ENCODE data around the gene MINDY1. TPM values are rescaled to one million over a fixed set of nuclear protein-coding genes. Genes with fewer than 3 reads are reported as not detected.

Gene MINDY1
- total and polyA plus RNA-seq, 9 of the 15 experiments (the other 6 are each of a cell fraction or from before 2014, with no cell fraction given), result 0.49 to 11.0 (median 6.0) TPM

GRCh38 chr1:151026460-151026859 lies 19.8 kb upstream of the MINDY1 start:
- peaks cover 56% of the 10 kb centered on the region for H3K36me3 ChIP-seq (ENCODE audit: control insufficient read depth, insufficient read depth, low read length)

More at GRCh38 chr1:151026460-151026859, 19.8 kb upstream of the MINDY1 start:
- Histone ChIP-seq H3K79me2 (ENCODE audit: control insufficient read depth, insufficient read depth, low read length) (no peaks in the 10 kb centered on the region), H3K27me3 (ENCODE audit: control insufficient read depth in 2 of 2, insufficient read depth in 2 of 2, low read length in 2 of 2) (no peaks in the 10 kb centered on the region), H3K9ac (ENCODE audit: insufficient read depth in 1 of 2, low read depth in 2 of 2, low read length in 2 of 2) (no peak overlapping the region), H3K27ac (ENCODE audit: extremely low read depth, low read depth, low read length) (no peak overlapping the region), H3K4me2 (ENCODE audit: insufficient read depth, low read length) (no peak overlapping the region), H3K9me3 (replicated peaks; ENCODE audit: control insufficient read depth, insufficient read depth, low read depth, low read length) (no peaks in the 10 kb centered on the region), H3K9me1 (ENCODE audit: control insufficient read depth, insufficient read depth, low read length) (no peaks in the 10 kb centered on the region), H3K4me1 (replicated peaks in 1 of 2; ENCODE audit: control insufficient read depth in 2 of 2, insufficient read depth in 2 of 2, low read length in 2 of 2) (no peaks in the 10 kb centered on the region; a peak in 2 of 5 replicates), H2AFZ (ENCODE audit: low read depth, low read length) (no peak overlapping the region), H3K4me3 (no peak overlapping the region), H4K20me1 (replicated peaks; ENCODE audit: control insufficient read depth, insufficient read depth, low read length) (no peaks in the 10 kb centered on the region)
- BruUV-seq (replicated peaks), result no TSS peak
- intact Hi-C loops (cut with micrococcal nuclease), result no loop called here
- DNase-seq (ENCODE audit: extremely low read depth in 1 of 4, low spot score in 3 of 4), result no peak
- no peak for ATAC-seq
- no peak for FAIRE-seq
- CTCF ChIA-PET (ENCODE audit: low intra/inter-chr PET ratio), result interaction anchor here (0.6 kb wide), 1 partner anchor 47 kb away, joined by 7 read pairs; no protein-coding TSS in a partner anchor
- in situ Hi-C loops (cut with MboI), result no loop called here
- POLR2A ChIA-PET, result interaction anchor here (1.7 kb wide), 1 partner anchor 23 kb away, joined by 4 read pairs; no protein-coding TSS in a partner anchor
- no peak for TF ChIP-seq ZNF324 (CRISPR knock-in tag; IDR thresholded peaks at IDR 0.05)
- no peak for TF ChIP-seq ZNF589 (CRISPR knock-in tag; IDR thresholded peaks at IDR 0.05; ENCODE audit: low read depth)
- TF ChIP-seq THRA (IDR thresholded peaks at IDR 0.05), result no peak
- no peak for TF ChIP-seq ZNF639 (CRISPR knock-in tag; conservative IDR thresholded peaks at IDR 0.05 in 1 of 2, IDR thresholded peaks at IDR 0.05 in 1 of 2)
- no peak for TF ChIP-seq RAD51 (IDR thresholded peaks at IDR 0.05; ENCODE audit: borderline replicate concordance, low read depth)
- no peak for TF ChIP-seq CREB3 (tag; conservative IDR thresholded peaks at IDR 0.05; ENCODE audit: low read depth)
- no peak for TF ChIP-seq ZNF263 (CRISPR knock-in tag; IDR thresholded peaks at IDR 0.05; ENCODE audit: borderline replicate concordance)
- TF ChIP-seq ZNF79 (CRISPR knock-in tag; IDR thresholded peaks at IDR 0.05; ENCODE audit: low read depth), result no peak
- no peak for TF ChIP-seq RBM39 (optimal IDR thresholded peaks at IDR 0.05; ENCODE audit: low read depth, low read length)
- no peak for TF ChIP-seq HIVEP1 (CRISPR knock-in tag; IDR thresholded peaks at IDR 0.05)
- no peak for TF ChIP-seq MAX (CRISPR knock-in tag; IDR thresholded peaks at IDR 0.05)
- TF ChIP-seq KAT7 (CRISPR knock-in tag; IDR thresholded peaks at IDR 0.05; ENCODE audit: borderline replicate concordance), result no peak
- TF ChIP-seq NCOA1 (IDR thresholded peaks at IDR 0.05; ENCODE audit: low read depth), result no peak
- no peak for TF ChIP-seq CBX1 (IDR thresholded peaks at IDR 0.05; ENCODE audit: low read depth)
- no peak for TF ChIP-seq MTA3 (IDR thresholded peaks at IDR 0.05; ENCODE audit: borderline replicate concordance)
- no peak for TF ChIP-seq STAT5A (IDR thresholded peaks at IDR 0.05; ENCODE audit: borderline replicate concordance, low read length)

Measured in K562 (cell line).